AML-193 (cell line): ENCODE data around the gene CEACAM8.
"Not testable (repeated sequence)": the region's sequence is repeated elsewhere in the genome, so short reads cannot be mapped to it uniquely, and the experiment has no call there.

Experiments
- DNase-seq, 2 experiments: peaks; one replicate each; lab custom pipeline; 2025; lab: John Stamatoyannopoulos, UW

The CEACAM8 gene

DNA sequence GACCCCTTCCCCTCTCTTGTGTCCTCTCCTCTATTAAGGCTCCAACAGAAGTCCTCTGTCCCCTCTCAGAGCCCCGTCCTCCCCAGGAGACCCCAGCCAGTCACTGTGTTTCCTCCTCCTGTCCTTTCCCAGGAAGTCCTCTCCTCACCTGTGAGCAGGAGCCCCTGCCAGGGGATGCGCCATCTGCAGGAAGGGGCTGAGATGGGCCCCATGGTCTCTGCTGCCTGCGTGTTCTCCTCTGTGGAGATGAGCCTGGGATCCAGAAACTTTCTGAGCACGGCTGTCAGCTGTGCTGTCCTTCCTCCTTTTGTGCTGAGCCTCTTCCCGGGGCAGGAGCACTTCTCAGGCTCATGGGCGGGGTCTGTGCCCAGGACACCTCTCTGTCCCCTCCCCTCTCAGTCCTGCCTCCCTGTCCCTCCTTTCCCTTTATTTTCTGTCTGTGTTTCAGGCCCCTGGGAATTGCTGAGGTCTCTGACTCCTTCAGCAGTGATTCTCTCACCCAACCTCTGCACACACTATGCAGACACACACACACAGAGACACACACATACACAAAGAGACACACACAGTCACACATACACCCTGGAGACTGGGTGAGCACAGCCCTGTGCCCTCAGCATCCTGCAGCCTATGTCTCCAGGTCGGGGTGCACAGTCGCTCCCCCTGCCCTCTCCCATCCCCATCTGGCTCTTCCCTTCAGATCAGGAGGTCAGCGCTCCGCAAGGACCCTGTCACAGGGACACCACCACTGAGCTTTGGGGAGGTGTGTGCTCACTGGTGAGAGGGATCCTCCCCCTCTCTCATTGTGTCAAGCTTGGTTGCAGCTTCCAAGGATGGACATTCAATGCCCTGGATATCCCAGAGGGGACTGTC is at the start of gene CEACAM8:
Gene CEACAM8 (minus strand): TSS at position 308 of the 873 bp plus-strand sequence. CDS start 96 bp downstream, at position 212.
- DNase-seq: no peak

DNA sequence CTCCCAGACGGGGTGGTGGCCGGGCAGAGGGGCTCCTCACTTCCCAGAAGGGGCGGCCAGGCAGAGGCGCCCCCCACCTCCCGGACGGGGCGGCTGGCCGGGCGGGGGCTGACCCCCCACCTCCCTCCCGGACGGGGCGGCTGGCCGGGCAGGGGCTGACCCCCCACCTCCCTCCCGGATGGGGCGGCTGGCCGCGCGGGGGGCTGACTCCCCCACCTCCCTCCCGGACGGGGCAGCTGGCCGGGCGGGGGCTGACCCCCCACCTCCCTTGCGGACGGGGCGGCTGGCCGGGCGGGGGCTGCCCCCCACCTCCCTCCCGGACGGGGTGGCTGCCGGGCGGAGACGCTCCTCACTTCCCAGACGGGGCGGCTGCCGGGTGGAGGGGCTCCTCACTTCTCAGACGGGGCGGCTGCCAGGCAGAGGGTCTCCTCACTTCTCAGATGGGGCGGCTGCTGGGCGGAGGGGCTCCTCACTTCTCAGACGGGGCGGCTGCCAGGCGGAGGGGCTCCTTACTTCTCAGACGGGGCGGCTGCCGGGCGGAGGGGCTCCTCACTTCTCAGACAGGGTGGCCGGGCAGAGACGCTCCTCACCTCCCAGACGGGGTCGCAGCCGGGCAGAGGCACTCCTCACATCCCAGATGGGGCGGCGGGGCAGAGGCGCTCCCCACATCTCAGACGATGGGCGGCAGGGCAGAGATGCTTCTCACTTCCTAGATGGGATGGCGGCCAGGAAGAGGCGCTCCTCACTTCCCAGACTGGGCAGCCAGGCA is 44.8 kb upstream of the CEACAM8 start:
- DNase-seq: not testable (repeated sequence)

DNA sequence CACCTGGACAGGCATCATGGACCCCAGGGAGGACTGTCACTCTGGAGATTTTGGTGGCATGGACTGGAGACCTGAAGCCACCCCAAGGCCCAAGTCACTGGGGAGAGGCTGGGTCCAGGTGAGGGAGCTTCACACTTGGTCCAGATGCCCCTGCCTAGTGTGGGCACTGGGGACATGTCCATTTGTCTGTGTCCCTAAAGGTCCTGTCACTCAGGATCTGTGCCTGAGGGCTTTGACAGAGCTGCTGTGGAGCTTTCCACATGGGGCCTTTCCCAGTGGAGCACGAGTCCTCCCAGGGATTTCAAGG is 40.5 kb upstream of the CEACAM8 start:
- DNase-seq: no peak

DNA sequence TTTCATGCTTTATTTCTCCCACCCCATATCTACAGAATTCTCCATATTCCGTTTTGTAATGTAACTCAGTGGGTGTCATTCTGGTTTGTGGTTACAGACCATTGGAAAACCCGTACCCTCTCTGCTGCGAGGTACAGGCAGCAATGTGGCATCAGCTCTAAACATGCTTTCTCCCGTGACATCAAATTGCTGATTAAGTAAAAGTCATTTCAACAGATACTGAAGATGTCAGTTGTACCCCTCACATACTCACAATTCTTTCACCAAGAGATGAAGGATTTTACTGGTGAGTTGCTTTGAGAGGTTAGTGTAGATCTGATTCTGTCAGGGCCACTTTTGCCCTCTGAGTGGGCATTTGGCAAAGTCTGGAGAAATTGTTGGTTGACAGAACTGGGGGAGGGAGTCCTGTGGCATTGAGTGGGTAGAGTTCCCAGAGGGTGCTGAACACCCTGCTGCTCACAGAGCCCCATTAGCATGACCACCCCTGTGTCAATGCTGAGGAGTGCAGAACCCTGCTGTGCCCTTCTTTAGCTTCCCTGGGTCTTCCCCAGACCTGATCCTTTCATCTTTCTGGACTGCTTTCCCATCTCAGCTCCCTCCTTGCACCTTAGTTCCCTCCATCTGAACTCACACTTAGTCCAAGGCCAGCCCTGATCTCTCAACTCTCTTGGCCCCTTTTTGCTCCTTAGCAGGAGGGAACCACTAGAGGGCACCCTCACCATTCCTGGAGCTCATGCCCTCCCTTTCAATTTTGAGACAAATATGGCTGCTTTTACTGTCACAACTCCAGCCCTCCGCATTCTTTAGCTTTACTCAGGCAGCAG is 39.9 kb upstream of the CEACAM8 start:
- peak; percentile 18 to 35 for DNase-seq

DNA sequence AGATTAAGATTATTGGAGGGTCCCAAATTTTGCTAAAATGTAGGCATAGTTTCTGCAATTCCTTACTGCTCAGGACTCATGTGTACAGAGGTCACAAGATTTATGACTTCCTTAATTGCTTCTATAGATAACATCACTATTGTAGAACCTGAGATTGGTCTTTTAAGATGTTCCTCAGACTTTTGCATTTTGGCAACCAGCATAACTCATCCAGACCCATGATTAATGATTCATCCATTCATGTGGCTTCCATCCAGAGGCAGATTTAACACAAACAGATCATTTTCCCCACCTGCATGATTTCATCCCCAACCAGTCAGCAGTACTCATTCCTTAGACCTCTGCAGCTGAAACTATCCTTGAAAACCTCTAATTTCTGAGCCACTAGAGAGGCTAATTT is 34.5 kb upstream of the CEACAM8 start:
- DNase-seq: no peak

DNA sequence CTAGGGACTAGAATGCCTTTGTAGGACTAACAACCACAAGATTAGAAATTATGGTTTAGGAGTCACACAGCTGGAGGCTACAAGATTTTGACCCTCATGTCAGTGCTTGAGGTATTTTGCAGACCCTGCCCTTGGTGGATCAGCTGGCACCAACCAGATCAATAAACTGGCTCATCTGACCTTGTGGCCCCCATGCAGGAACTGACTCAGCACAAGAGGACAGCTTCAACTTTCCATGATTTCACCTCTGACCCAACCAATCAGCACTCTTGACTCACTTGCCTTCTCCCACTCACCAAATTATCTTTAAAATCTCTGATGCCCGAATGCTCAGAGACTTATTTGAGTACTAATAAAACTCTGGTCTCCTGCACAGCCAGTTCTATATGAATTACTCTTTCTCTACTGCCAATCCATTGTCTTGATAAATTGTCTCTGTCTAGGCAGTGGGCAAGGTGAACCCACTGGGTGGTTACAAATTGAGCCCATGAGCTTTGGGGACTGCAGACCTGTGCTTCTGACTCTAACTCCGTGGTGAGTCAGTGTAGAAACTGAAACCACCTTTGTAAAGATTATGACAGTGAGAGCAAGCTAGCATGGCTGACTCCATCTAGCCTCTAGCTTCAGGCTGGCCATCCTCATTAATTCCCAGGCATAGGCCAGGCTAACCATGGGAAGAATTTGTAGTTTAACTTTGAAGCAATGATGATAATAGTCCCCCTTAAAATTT is 33.9 kb upstream of the CEACAM8 start:
- DNase-seq: no peak

DNA sequence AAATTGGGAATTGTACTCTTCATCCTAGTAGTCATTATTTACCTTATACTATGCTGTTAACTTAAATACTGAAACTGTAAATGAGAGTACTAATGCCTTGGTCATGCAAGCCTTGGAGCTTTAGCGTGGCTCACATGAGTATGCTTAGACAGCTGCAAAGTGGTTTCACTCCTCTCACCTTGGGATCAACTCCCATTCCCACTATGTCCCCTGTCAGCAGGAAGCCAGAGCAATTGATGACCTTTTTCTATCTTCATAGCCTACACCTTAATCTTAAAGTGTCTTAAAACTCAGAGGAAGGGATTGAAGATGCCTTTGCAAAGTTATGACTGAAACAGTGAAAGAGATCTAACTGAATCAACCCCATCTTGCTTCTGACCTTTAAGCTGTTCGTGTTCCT is 33.2 kb upstream of the CEACAM8 start:
- no peak for DNase-seq

DNA sequence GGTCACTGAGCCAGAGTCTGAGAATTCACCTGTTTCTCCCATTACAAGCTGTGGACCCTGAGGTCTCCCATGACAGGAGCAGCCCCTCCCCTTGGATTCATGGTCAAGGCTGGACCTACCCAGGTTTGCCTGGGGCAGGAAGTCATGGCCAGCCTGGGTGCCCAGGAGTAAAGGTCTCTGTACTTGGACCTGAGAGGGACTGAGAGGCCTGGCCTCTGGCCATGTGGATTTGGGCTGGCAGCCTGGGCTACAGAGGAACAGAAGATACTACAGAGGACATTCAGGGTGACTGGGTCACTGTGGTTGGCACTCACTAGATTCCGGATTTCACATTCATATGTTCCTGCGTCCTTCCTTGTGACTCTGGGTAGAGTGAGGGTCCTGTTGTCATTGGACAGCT is 31.5 kb upstream of the CEACAM8 start:
- DNase-seq: no peak

DNA sequence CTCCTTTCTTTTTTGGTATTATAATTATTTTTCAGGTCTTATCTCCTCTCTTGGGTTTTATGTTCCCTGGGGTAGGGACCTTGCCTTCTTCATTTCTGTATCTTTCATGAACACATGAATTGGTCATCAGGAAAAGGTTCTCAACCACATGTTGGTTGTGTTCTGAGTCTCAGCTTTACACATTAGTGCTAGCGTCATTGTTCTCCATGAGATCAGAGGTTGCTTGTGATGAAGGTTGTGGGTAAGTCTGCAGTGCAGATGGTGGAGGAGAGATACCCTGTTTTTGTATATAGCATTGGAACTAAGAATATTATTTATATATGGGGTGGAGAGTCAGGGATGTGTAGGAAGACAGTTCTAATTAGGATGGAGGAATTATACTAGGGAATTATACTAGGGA is 24.5 kb upstream of the CEACAM8 start:
- DNase-seq: no peak

DNA sequence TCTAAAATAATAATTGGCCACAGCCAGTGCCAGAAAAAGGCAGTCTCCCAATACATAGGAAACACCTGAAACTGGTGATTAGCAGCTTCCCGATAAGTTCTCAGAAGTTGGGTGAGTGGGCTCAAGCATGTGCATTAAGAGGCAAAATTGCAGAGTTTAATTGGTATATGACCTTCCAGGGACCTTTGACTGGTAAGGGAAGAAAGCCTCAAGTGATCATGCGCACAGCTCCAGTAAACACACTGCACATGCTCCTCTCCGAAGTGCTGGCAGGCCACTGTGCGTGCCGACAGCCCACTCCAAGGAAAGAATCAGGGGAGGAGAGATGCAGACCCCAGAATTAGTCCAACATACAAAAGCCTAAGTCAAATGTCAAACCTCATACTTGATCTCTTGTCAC is 18.9 kb upstream of the CEACAM8 start:
- DNase-seq: no peak

DNA sequence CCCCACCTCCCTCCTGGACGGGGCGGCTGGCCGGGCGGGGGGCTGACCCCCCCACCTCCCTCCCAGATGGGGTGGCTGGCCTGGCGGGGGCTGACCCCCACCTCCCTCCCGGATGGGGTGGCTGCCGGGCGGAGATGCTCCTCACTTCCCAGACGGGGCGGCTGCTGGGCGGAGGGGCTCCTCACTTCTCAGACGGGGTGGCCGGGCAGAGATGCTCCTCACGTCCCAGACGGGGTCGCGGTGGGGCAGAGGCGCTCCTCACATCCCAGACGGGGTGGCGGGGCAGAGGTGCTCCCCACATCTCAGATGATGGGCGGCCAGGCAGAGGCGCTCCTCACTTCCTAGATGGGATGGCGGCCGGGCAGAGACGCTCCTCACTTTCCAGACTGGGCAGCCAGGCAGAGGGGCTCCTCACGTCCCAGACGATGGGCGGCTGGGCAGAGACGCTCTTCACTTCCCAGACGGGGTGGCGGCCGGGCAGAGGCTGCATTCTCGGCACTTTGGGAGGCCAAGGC is 15.7 kb upstream of the CEACAM8 start:
- DNase-seq: not testable (repeated sequence)

DNA sequence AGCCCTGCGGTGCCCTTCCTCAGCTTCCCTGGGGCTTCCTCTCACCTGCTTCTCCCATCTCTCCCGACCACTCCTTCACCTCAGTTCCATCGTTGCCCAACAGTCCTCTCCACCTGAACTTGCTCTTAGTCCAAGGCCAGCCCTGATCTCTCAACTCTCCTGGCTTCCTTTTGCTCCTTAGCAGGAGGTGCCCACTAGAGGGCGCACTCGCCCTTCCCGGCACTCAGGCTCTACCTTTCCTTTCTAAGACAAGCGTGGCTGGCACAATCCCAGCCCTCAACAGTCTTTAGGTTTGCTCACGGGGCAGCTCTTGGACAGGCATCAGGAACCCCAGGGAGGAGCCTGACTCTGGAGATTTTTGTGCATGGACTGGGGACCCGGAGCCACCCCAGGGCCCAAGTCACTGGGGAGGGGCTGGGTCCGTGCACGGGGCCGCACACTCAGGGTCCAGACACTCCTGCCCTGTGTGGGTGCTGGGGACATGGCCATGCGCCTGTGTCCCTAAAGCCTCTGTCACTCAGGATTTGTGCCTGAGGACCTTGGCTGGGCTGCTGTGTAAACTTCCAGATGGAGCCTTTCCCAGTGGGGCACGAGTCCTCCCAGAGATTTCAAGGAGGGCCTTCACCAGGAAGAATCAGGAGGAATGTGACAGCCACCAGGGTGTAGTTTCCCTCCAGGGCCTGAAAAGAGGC is 12.1 kb upstream of the CEACAM8 start:
- DNase-seq: peak; percentile 24 to 38

DNA sequence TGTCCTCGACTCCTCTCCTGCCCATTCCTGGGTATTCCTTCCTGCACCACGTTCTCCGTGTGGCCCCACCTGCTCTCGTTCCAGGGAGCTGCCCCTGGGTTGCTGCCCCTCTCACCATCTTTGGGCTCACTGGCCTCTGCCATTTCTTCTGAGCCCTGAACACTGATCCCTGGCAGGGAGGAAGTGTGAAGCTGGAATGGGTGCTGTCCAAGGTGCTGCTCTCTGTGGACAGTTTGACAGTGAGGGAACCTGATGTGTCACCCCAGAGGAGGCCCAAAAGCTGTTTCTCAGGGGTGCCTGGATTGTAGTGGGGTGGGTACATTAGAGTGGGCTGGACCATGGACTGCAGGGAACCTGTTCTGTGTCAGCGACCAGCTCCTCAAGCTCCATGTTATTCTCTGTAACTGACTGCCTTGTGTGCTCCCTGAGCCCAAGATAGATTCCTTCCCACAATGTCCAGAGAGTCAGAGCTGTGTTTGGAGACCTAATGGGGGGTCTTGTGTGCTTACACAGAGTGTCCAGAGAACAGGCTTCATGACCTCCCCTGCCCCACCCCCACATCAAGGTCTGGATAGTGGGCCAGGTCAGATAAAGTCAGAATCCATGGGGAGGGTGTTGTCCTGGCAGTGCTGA is 7.2 kb upstream of the CEACAM8 start:
- peak; percentile 31 to 49 for DNase-seq

DNA sequence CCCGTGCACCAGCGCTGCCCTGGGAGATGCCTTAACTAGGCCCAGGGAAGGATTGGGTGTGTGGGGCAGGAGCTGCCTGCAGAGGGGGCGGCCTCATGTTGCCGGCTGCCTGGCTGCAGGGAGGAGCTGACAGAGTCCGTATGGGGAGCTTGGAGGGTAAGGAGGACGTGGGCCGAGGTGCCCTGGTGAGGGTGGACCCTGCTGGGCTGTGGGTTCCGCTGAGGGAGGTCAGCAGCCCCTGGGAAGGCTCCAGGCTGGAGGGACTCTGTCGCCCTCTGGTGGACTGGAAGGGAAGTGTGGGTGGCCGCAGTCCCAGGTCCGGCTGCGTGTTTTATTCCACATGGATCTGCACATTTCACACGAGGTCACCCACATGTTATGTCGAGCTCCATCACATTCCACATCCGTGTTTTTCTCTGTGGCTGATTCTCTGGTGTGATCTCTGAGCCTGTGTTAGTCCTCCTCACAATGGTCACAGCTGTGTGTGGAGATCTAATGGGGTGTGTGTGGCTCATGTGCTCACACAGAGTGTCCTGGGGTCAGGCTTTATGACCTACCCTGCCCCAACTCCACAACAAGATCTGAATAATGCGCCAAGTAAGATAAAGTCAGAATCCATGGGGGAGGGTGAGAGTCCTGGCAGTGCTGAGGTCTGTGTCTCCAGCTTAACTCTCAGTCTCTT is 1.8 kb upstream of the CEACAM8 start:
- DNase-seq: peak; percentile 5 to 18

DNA sequence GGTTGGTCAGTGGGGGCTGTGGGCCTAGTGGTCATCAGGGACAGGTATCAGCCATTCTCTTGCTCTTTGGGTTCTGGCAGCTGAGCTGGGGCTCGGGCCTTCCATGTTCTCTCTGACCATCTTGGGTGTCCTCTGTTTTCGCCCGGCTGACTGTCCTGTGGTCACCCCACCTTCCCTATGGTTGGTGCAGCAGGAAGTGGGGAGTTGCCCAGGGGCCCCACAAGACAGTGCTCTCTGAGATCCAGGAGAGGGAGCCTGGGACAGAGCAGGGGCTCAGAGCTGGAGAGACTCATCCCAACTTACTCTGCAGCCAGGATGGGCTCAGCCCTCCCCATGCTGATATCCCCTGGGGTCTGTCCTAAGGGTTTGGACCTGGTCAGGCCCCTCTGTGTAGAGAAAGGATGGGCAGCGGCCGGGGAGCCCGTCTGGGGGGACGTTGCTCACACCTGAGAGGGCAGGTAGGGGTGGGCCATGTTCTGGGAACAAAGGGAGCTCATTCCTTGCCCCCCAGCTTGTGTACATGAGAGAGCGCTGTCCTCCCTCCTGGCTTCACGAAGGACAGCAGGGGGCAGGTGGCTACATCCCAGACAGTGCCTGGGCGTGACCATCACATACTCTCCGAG is 937 bp upstream of the CEACAM8 start:
- DNase-seq: no peak

DNA sequence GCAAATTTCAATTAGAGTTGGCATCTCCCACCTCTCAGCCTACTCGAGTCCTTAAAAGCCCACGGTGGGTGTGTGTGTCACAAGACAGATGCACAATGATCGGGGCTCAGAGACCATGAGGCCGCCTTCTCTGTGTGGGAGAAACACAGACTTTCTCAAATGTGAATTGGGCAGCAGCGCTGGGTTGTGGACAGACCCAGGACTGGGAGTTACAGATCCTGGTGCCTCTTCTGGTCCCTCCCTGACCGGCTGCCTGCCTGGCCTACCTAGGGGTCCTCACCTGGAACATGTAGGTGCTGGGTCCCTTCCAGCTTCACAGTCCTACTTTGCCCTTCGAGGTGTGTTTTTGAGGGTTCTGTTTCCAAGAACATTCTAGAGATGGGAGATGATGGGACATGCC is 4.9 kb downstream of the CEACAM8 start:
- no peak for DNase-seq

DNA sequence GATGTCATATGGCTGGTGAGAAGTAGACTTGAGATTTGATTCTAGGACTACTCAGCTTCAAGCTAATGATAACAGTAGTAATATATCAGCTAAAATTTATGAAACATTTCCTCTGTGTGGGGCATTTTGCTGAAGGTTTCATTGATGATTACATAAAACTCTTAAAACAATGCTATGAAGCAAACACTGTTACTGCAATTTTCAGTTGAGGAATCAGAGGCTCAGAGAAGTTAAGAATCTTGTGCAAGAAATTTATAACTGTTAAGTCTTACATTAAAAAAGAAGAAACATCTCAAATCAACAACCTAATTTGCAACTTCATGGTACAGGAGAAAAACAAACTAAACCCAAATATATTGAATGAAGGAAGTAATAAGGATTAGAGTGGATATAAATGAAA is 10.3 kb downstream of the CEACAM8 start:
- DNase-seq: peak; percentile 9 to 37

DNA sequence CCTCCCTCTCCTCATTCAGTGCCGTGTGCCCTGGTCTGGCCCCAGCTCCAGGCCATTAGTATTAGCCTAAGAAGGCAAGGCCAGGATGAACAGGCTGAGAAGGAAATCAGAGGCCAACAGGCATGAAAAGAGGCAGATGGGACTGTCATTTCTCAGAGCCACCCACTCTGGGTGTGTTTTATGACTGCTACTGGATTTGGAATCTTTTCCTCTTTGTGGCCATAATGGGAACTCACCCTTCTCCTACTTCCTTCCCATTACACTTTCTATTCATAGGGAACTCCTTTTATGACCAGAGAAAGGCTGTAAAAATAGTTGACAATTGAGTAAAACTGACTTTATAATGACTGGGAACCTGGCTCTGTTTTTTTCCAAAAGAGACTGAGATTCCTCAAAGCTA is 17.7 kb downstream of the CEACAM8 start:
- DNase-seq: no peak

DNA sequence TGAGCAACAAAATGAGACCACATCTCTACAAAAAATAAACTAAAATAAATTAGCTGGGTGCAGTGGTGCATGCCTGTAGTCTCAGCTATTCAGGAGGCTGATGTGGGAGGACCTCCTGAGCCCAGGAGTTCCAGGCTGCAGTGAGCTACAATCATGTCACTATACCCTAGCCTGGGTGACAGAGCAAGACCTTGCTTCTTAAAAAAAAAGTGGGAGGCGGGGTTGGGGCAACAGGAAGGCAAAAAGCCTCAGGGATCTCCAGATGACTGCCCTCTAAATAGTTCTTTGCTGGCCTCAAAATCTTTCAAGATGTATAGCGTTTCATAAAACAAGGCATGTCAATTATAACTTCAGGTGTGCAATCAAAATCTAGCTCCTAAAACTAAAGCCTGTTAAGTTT is 18.5 kb downstream of the CEACAM8 start:
- DNase-seq: no peak
